Adrenal gland (tissue), 5 donors: ENCODE results near the gene RRAD.

Experiments used
- POLR2A ChIP-seq, 2 donors: fragments of 450-650 bp; IDR thresholded peaks; one replicate each; pipeline ENCODE4 v1.6.1; 2017; ENCODE audit warnings: antibody characterized with exemption in 2 of 2, mild to moderate bottlenecking in 2 of 2, moderate library complexity in 1 of 2
- TF ChIP-seq, protein P1 (sequence below), 6 experiments: fragments of 450-650 bp in 4 of 6; fragments of 200-600 bp in 2 of 6; sonication (generic) in 1 of 6; IDR thresholded peaks; 1 replicate in 5 of 6; 2 replicates in 1 of 6; pipeline versions ENCODE4 v1.5.1 to v1.8.0; 2016 to 2021; ENCODE audit warnings: antibody characterized with exemption in 6 of 6, mild to moderate bottlenecking in 2 of 6, moderate library complexity in 1 of 6
- donor health status: DM: no; HTN: no; CAD: no.

- TF ChIP-seq, protein P1, sequence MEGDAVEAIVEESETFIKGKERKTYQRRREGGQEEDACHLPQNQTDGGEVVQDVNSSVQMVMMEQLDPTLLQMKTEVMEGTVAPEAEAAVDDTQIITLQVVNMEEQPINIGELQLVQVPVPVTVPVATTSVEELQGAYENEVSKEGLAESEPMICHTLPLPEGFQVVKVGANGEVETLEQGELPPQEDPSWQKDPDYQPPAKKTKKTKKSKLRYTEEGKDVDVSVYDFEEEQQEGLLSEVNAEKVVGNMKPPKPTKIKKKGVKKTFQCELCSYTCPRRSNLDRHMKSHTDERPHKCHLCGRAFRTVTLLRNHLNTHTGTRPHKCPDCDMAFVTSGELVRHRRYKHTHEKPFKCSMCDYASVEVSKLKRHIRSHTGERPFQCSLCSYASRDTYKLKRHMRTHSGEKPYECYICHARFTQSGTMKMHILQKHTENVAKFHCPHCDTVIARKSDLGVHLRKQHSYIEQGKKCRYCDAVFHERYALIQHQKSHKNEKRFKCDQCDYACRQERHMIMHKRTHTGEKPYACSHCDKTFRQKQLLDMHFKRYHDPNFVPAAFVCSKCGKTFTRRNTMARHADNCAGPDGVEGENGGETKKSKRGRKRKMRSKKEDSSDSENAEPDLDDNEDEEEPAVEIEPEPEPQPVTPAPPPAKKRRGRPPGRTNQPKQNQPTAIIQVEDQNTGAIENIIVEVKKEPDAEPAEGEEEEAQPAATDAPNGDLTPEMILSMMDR (IDR thresholded peaks at IDR 0.05): no peak
- no peak for TF ChIP-seq POLR2A (IDR thresholded peaks at IDR 0.05)
Measured at GRCh38 chr16:66886321-66886720, 39.0 kb downstream of the RRAD start.
